Stimulated activated CD4-positive, alpha-beta T cell treated with anti-CD3 and anti-CD28 coated beads, Interleukin-12 subunit alpha, Interleukin-12 subunit beta, amount 100 ng/mL, for 48 hours (primary cell): ENCODE data around the gene CCDC154.

Experiments
- DNase-seq, 3 donors: peaks; one replicate each; pipeline ENCODE4 v3.0.0-alpha.2; 2020; ENCODE audit warnings: low read depth in 2 of 3, low spot score in 1 of 3

Gene CCDC154

GRCh38 chr16:1457489-1458245 is 13.3 kb upstream of the CCDC154 start:
- DNase-seq: no peak

DNA sequence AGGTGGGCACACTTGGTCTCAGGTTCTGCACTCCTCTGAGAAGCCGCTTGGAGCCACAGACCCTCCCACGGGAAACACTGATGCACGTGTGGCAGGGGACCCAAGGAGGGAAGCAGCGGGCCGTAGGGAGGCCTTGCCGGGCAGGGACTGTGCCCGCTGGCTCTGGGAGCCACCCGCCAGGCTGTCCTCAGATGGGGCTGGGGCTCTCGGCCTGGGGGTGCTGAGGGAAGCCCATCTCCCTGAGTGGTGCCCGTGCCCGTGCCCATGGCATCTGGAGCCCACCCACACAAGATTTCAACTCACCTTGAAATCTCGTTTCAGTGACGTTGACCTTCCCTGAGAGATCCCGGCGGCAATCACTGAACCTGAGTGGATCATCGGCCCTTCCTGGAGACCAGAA is 12.6 kb upstream of the CCDC154 start:
- no peak for DNase-seq

DNA sequence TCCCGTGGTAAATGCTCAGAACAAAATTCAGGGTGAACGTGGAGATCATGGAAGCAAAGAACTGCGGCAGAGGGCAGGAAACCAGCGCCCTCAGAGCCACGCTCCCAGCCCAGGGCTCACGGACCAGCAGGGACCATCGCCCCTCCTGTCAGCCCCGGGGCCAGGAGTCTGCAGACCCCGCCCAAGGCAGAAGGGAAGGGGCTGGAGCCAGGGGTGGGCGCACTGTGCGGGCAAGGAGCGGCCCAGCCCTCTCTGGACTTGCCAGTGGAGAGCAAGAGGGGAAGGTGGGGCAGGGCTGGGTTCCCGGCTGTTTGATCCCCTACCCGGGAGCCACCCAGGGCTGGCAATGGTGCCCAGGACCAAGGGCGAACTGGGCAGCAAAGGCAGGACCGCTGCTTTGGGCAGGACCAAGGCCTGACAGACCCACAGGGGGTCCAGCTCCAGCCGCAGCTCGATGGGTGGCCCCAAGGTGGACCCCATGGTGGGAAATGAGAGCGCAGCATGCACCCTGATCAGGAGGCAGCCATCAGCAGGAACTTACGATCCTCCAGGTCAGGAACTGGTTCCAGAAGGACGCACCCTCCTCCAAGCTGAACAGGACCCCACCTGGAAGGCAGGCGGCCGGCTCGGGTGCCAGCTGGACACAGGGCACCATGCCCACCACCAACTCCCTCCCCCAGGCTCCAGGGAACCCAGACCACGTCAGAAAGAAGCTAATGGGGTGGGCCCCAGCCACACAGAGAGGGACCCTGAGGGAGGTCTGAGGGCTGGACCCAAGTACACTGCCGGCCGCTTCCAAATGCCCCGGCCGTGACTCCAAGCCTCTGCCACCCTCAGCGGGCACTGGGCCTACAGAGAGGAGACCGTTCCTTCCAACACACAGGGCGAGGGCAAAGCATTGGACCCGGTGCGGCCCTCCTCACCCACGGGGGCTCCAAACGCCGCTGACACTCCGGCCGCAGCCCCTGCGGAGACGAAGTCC is 11.1 kb upstream of the CCDC154 start:
- no peak for DNase-seq

DNA sequence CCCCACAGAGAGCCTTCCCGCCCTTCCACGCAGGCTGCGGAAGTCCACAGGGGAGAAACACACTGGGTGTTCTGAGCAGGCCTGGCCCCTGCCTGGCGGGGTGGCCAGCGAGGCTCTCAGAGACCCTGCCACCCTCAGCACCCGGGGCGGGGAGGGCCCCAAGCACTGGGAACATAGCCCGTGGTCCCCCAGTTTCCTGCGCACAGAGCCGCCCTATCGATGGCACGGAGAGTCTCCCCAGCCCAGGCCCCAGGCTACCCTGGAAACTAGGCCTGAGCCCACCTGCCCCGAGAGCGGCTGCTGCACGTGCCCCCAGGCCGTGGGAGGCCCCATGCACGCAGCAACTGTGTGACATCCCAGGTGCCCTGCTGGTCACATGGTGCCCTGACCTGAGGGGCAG is 10.2 kb upstream of the CCDC154 start:
- DNase-seq: no peak

DNA sequence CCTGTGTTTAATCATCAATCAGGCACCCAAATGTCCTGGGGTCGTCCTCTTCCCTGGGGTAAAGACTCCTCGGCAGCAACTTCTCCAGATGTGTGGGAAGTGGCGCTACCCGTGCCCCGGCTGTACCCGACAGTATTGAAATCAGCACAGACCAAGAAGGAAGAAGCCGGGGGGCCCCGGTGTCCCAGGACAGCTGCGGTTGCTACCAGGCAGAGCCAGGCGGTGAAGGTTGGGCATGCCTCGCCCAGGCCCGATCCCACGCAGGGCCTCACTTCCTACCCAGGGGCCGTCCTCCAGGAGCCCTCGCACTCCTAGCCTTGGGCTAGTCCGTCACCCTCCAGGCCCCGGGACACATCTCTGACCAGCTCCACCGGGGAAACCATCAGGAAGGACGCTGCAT is 9.0 kb upstream of the CCDC154 start:
- DNase-seq: no peak

GRCh38 chr16:1452530-1452929 is 8.2 kb upstream of the CCDC154 start:
- DNase-seq: no peak

DNA sequence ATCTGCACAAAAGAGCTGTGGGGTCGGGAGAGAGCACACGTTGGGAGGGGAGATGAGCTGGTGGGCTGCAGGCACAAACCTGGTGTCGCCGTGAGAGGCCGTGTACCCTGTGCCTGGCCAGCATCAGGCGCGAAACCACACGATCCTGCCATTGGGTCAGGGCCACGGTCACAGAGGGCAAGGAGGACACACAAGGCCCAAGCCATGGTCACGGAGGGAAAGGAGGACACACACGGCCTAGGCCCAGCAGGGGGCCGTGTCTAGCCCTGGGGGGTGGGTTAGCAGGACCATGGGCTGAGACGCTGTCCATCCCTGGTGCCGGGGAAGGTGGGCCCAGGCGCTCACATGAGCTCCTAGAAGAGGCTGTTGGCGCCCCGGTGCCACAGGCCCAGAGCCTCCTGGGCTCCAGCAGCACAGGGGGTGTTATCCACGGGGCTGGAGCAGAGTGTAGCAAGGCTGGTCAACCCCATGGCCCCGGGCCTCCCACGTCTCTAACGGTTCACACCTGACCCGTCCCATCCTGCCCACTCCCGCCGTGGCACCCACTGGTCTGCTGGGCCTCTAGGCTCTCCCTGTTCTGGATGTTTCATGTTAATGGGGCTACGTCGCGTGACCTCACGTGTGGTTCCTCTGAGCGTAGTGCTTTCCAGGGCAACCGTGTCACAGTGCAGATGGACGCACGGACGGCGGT is 7.5 kb upstream of the CCDC154 start:
- no peak for DNase-seq

DNA sequence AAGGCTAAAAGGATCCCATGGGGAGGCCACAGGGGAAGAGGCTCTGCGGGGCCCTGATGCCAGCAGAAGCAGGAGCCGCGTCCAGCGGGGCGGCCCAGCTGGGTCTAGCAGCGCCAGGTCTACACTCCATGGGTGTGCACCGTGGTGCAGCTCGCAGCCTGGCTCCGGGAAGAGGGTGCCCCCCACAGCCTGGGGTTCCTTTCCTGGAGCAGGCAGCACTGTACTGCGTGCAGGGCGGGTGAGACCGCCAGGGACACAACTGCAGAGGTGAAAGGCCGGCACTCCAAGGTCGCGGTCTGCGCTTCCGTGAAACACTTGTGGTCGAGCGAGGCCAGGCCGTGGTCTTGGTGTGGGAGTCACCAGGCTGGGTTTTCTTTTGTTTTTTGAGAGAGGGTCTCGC is 6.5 kb upstream of the CCDC154 start:
- DNase-seq: no peak

DNA sequence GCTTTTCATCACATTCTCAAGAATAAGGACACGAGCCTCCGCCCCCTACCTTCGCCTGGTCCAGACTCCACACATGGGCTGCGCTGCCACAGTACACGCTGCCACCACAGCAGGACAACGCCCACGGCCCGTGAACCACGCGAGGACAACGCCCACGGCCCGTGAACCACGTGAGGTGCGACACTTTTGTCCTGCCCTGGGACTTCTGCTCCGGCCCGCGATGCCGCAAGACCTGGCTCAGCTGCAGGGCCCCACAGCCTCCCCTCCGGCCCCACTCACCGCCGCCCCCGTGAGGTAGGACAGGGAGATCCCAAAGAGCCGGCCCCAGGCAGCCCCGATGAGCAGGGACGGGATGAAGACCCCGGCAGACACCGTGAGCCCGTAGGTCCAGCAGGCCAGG is 5.9 kb upstream of the CCDC154 start:
- no peak for DNase-seq

GRCh38 chr16:1449201-1449788 is 4.9 kb upstream of the CCDC154 start:
- no peak for DNase-seq

- DNase-seq: no peak
These were observed 4.3 kb upstream of the CCDC154 start for GRCh38 chr16:1448536-1449116.

- DNase-seq: no peak
These were observed 3.6 kb upstream of the CCDC154 start for GRCh38 chr16:1447965-1448364.

DNA sequence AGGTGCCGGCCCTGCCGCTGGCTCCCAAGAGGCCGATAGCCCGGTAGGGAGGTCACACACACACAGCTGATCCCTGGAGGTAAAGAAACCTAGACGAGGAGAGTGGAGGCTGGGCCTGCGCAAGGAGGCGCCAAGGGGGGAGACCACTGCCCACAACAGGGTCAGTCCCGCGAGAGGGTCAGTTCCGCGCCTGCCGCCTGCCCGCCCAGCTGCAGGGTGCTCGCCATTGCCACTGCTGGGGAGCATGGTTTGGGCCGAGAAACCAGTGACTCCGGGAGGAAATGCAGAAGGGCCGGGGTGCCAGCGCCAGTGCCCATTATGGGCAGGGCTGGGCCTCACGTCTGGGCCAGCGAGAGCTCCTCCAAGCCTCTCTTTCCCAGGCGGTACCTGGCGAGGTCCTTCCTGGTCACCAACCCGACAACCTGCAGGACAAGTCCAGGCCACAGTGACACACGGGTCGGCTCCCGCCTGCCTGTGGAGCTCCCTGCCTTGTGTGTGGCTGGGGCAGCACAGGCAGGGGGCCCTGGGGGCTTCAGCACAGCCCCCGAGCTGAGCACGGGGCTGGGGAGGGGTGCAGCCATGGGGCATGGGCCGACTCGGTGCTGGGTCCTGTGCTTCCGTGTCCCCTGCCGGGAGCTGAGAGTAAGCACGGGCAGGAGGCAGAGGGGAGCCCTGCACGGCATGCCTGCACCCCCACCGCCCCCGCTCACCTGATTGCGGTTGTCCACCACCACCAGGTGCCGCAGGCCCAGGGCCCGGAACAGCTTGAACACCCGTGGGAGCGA is 2.1 kb upstream of the CCDC154 start:
- DNase-seq: no peak

GRCh38 chr16:1445518-1446203 is 1.3 kb upstream of the CCDC154 start:
- no peak for DNase-seq

DNA sequence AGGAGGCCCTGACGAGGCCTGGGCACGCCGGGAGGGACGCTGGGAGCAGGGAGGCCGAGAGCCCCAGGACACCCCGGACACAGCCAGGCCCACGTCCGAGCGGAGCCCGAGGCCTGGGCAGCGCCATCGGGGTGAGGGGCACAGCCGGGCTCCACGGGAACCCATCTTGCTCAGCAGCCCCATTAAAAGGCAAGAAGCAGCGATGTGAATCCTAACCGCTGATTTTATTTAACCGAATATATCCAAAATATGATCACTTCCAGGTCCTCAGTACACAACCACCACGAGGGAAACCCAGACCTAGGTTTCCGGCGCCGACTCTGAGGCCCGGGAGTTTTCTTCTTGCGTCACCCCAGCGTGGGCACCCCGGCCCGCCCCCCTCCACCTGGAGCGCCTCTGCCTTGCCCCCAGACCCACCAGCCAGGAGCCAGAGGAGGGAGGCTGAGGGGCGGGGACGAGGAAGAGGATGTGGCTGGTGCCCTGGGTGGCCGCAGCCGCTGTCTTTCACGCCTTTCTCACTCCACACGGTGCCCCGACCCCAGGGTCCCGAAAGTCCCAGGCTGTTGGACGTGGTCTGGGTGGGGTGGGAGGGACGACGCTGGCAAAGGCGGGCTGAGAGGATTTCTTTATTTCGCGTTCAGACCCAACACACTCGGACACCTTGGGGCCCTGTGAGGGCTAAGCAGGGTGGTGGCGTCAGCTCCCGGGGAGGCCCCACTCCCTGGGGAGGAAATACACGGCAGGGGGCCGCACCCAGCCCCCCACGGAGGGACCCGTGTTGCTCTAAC is 568 bp upstream of the CCDC154 start:
- no peak for DNase-seq

GRCh38 chr16:1443403-1443973 is 868 bp downstream of the CCDC154 start:
- no peak for DNase-seq

DNA sequence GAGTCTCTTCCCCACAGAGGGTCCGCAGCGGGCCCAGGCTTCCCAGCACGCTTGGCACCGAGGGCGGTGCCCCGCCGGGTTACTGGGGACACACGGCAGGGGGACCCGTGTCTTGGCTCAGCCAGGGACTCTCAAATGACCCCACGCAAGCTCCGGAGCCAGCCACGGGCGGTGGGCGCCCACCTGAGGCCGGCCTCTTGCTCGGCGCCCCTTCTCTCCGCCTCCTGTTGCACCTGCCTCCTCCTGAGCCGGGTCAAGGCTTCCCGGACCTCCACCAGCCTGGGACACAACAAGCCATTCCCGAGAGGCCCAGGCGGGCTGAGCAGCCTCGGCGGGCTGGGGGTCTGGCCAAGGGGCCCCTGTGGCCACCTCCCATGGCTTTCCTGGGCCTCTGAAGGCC is 1.7 kb downstream of the CCDC154 start:
- DNase-seq: no peak

- no peak for DNase-seq
These were observed 2.9 kb downstream of the CCDC154 start for GRCh38 chr16:1441391-1441829.
